HG02870 (cell line): Measurements from ENCODE around the gene NSUN5.
"Not testable (repeated sequence)": the region's sequence is repeated elsewhere in the genome, so short reads cannot be mapped to it uniquely, and the experiment has no call there.

ENCODE experiments used
- ATAC-seq: cut with Tn5 transposase; IDR thresholded peaks from one replicate; pipeline ENCODE4 v1.9.1; 2021; ENCODE audit warnings: mild to moderate bottlenecking, moderate library complexity; ENCODE audit not compliant: unreplicated experiment

The NSUN5 gene

DNA sequence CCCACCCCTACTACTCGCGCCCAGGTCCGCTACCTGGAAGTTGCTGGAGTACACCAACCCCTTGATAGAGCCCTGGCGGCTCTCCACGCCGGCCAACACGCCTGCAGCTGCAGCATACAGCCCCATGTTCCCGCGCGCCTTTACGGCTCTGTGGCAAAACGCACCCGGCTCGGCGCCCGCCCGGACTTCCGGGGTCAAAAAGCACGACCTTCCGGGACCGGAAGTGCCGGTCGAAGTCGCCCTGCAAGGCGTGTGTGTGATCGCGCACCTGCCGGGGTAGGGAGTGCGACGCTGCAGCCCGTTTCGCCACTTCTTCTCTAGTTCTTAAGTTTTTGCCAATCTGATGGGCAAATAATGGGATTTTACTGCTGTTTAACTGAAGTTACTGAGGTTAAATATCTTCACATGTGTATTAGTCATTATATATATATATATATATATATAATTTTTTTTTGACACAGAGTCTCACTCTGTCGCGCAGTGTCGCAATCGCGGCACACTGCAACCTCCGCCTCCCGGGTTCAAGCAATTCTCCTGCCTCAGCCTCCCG, at the start of gene NSUN5:
NSUN5 (minus strand) TSS at position 162 of the 550 bp plus-strand sequence; CDS start at position 126, 36 bp downstream.
- ATAC-seq = peak; percentile 86

DNA sequence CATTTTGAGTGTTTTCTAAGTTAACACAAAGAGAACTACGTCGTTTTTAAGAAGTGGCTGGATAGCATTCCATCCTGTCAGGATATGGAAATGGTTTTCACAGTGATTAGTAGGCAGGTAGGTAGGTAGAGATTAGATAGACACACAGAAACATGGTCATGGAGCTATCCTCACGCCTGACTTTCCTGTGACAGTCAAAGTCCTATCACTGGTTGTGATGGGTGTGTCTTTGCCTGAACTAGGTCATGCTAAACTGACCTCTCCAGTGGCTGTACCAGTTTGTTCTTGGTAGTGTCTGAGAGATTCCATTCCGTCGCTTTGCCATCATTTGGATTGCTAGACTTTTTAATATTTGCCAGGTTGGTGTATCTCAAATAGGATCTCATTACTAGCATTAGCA, 47.5 kb upstream of the NSUN5 start:
- no peak for ATAC-seq

DNA sequence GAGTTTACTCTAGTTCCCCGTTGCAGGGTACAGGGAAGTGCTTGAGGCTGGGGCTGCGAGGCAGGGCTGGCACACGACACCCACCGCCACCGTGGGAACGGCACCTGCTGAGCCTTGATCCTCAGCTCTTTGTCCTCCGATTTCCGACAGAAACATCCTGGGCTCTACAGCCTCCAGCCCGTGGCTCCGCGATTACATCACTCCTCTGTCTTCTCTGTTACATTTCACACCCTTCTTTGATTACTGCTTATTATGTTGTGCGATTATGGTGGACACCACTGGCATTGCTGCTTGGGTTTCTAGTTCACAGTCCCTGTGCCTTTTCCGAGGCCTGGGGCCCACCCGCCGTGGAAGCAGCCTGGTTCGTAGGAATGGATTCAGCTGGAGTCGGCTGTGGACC, 46.2 kb upstream of the NSUN5 start:
- ATAC-seq = no peak

DNA sequence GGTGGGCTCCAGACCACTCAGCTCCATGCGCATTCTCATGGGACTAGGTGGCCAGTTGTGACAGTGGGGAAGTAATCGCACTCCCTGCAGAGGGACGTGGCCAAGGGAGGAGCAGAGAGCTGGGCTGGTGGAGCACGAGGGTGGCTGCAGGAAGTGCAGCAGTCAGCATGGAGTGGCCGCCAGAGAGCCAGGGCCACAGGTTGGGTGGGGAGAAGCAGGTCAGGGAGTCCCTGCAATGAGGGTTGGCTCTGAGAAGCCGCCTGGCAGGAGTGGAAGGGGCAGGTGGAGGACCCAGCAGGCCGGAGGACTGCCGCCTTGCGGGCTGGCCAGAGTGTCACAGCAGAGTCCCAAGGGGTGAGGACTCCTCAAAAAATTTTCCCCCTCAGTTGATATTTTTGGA, 45.6 kb upstream of the NSUN5 start:
- no peak for ATAC-seq

DNA sequence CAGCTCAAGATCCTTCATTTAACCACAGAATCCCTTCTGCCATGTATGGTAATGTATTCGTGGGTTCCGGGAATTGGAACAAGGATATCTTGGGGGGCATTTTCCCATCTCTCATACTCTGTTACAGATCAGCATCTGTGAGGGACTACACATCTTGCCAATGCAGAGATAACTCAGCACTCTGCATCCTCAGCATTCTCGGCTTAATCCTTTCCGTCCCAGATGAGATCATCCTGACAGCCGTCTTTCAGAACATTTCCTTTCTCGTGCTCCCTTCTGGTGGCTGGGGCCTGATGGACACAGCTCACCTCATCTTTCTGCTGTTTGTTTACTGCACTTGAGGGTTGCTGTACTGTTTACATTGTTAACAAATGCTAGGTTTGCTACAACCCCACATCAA, 44.6 kb upstream of the NSUN5 start:
- ATAC-seq = no peak

DNA sequence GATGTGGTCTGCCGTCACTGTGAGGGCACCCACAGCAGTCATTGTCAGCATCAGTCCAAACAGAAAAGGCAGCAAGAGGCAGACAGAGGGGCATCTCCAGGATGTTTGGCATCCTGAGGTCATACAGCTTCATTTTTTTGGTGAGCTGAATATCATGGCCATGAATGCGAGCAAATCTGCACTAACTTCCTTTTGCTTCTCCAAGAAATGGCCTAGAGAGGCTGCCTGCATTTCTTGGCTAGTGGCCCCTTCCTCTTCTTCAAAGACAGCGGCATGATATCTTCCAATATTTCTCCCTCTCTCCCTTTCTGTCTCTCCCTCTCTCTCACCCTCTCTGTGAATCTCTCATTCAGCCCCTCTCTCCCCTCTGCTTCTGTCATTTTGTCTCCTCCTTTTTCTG, 44.2 kb upstream of the NSUN5 start:
- ATAC-seq = no peak

DNA sequence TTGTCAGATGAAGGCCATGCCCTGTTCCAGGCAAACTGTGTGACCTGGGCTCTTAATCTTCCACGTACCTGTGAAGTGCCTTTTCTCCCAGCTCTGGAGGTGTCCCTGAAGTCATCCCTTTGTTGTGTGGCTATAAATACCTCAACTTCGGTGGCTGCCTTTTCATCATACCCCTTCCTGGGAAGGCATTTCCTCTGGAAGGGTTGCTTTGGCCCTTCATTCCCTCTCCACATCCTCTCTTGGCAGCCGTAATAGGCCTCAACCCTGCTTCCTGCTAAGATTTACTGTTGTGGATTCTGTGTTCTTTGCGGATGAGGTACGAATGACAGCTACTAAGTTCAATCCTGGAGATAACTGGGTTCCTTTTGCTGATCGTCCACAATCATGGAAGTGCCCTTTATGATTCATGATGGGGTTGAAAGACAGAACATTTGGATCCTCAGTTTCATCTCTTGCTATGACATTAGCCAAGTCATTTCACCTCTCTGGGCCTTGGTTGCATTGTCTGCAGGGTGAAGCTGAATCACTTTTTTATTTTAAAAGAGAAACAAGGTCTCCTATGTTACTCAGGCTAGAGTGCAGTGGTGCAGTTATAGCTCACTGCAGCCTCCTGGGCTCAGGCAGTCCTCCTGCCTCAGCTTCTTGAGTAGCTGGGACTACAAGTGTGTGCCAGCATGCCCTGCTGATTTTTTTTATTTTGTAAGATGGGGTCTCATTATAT, 43.0 kb upstream of the NSUN5 start:
- ATAC-seq = no peak

DNA sequence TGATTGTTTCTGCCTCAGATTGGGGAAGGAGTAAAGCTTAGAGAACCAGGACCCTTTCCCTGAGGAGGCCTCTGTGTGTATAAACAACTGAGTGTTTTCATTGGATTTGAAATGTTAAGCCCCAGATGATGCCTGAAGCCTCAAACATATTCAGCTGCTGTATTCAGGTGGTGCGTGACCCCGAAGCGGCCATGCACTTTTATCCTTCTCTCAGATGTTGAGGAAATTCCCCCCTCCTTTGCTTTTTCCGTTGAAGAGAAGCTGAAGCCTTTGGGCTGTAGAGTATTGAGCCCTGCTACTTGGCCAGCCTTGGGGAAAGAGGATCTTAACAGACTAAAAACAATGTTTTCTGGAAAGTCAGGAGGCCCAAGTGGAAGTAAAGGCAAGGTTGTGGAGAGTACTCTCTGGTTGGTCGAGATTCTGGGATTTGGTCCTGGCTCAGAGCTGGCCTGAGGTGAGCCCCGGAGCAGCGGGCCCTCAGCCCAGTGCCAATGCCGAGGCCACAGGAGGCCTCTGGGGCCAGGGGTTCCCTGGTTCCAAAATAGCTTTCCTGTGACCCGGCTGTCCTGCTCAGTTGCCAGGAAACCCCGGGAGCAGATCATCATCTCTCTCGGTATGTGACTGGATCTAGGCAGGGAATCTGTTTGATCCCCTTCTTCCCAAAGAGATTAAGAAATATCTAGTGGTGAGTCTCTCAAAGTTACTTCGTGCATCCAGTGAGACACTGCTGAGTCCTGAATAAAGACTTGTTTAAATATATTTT, 41.9 kb upstream of the NSUN5 start:
- no peak for ATAC-seq

DNA sequence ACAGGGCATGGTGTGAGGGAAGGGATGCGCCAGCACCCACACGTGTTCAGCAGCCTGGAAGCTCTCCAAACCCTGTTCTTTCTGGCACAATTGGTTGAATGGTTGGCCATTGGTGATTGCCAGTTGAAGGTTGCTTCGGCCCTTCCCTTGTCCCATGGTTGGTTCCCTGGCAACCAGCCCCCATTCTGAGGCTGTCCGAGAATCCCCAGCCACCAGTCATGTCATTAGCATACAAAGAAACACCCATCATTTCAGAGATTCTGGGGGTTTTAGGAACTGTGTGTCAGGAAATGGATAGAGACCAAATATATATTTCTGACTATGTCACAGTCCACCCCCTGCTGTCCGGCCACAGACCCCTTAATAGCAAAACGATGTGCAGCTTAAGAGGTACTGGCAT, 41.1 kb upstream of the NSUN5 start:
- ATAC-seq = no peak

DNA sequence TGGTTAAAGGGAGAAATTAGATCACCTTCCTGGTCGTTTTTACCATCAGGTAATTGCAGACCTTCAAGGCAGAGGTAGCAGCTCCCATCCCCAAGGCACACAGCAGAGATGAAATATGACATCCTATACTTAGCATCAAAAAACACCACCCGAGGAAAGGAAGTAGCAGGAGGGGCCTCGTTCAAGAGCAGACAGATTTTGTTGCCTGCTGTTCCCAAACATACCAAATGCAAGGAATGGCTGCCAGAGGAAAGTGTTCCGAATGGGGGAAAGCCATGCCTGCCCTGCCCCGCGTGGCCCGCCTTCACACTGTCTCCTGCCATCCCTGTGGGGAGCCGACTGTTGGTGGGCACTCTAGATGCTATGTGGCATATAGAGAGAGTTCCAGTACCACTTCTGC, 37.3 kb upstream of the NSUN5 start:
- ATAC-seq = no peak

DNA sequence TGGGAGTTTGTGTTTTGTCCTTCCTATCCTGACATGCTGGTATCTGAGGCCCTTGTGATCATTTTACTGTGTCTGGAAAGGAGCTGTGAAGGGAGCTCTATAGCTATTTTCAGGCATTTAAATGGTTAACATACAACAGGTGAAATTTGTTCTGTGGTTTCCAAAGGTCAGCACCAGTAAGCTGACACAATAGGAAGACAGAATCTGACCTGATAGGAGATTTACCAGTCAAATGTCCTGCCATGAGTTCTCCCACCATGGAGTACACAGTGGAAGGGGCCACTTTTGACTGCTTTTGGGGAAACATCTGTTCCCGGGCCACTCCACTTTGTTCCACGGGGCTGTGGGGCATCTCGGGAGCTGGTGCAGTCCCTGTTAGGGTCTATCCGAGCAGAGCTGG, 36.9 kb upstream of the NSUN5 start:
- ATAC-seq = no peak

DNA sequence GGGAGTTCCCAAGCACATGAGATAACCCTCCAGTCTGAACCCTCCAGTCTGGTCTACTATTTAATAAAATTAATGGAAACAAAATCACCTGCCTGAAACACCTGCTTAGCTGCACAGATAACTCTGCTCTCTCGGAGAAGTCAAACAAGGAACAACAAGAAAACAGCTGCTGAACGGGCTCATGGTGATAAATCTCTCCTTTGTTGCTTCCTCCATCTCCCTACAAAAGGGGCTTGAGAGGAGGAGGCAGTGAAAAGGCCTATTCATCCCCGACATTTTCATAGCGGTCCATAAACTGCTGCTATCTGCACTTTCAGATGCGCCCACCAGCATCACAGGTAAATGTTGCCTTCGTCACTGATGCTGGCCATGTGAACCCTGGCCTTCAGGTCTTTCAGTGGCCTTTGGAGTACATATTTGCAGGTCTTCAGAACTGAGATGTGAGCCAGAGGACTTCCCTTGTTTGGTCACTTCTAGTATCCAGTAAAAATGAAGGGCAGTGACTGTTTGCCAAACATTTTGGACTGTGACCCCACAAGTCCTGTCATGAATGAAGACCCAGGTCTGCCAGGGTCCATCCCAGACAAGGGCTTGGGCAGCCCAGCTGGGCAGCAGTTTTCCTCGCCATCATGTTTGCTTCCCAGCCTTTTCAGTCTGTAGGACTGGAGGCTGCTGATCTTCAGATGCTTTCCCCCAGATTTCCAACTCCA, 35.2 kb upstream of the NSUN5 start:
- no peak for ATAC-seq

DNA sequence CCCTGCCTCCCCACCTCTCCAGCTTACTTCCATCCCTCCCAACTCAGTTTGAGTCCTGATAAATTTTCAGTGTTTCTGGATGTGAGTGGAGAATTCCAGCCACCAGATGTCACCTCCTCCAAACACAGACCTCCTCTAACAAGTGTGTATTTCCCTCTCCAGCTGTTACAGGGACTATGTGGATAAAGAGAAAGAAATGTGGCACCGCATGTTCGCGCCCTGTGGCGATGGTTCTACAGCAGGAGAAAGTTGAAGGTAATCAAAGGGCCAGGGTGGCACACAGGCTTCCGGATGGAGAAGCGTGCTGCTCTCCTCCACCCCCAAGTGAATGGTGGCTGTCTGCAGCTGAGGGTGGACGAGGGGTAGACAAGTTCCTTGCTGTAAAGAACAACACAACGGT, 34.0 kb upstream of the NSUN5 start:
- no peak for ATAC-seq

DNA sequence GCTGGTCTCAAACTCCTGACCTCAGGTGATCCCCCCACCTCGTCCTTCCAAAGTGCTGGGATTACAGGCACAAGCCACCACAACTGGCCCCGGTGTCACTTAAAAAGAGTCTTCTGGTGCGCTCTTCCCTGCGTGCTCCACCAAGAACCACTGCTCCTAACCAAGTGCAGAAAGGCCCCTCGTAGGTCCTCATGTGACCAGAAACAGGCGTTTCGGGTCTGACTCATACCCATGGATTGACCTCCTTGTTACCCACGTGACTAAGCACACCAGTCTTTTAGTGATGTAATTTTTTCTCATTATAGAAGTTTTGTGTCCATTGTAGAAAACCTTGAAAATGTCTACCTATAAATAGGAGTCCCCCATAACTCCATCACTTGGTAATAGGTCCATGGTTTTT, 33.3 kb upstream of the NSUN5 start:
- no peak for ATAC-seq

DNA sequence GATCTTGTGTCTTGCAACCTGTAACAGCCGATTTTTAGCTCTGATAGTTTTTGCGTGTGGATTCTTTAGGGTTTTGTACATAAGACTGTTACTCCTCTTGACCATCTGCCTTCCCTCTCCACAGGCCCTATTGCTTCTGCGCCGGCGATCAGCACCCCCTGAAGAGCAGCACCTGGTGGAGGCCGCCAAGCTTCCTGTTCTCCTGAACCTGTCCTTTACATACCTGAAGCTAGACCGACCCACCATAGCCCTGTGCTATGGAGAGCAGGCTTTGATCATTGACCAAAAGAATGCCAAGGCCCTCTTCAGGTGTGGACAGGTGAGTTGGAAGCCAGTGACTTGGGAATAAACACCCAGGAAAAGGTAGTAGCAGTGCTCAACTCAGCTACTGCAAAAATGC, 31.9 kb upstream of the NSUN5 start:
- no peak for ATAC-seq

DNA sequence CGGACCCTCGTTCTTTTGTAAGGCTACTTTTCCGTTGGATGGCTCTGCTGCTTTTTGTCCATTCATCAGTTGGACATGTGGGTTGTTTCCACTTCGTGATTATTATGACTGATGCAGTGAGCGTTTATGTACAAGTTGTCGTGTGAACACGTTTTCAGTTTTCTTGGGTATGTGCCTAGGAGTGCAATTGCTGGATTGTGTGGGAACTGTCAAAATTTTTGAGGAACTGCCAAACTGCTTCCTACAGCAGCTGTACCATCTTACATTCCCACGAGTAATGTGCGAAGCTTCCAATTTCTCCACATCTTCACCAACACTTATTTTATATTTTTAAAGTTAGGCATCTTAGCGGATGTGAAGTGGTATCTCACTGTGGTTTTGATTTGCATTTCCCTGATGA, 29.7 kb upstream of the NSUN5 start:
- no peak for ATAC-seq

DNA sequence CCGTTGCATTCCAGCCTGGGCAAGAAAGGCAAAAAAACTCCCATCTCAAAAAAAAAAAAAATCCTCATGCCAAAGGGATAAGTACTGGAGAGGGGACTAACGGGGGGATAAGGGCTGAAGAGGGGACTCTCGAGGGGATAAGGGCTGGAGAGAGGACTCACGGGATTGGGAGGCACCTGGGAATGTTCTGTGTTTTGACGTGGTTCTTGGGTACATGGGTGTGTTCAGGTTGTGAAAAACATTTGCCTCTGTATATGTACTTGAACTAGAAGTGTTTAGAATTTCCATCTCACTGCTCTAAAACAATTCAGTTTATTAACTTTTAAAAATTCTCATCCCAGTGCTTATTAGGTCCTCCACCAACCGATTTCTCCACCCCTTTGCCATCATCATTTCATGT, 23.8 kb upstream of the NSUN5 start:
- no peak for ATAC-seq

DNA sequence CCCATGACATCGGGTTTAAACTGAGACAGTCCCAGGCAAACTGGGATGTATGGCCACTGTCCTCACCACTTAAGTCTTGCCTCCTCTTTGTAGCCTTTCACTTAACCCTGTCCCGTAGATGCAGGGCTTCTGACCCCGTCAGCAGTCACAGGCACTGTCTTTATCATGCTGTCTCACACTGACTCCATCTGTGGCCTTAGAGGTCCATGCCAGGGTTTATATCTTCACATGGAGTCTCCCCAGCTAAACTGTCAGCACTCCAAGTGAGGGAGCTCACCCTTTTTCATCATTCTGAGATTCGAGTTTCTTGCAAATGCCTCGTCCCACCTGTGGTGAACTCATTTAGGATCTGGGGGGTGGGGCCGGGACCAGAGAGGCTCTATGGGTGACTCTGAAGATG, 22.1 kb upstream of the NSUN5 start:
- no peak for ATAC-seq

DNA sequence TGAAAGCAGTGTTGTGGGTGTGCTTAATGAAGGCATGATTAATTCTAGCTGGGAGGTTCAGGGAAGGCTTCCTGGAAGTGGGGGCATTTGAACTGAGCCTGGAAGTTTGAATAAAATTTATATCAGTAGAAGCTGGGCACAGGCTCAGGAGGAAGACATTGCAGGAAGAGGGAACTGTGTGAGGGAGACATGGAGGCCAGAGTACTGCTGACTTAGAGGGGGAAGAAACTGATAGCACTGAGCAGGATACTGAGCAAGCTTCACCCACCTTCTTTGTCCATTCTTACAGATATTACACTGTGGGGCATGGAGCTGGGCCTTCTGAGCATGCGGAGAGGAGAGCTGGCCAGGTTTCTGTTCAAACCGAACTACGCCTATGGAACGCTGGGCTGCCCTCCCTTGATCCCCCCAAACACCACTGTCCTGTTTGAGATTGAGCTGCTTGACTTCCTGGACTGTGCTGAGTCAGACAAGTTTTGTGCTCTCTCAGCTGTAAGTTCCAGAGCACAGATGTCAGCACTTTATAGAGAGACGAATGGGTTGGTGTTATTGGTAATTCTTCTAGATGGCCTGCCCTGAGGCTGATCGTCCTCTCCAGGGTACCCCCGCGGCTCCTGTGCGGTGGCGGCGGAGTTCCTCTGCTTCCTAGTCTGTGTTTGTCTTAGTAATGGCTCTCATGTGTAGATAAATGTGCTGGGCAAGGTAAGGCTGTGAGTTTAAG, 21.4 kb upstream of the NSUN5 start:
- ATAC-seq = no peak

DNA sequence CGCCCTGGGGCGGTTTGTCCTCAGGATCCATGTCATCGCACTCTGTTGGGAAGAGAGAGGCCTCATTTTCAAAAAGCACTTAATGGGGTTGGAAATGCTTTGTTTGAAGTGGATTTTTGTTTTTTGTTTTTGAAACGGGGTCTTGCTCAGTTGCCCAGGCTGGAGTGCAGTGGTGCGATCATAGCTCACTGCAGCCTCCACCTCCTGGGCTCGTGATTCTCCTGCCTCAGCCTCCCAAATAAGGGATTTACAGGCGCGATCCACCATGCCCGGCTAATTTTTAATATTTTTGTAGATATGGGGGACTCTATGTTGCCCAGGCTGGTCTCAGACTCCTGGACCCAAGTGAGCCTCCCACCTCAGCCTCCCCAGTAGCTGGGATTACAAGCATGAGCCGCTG, 20.1 kb upstream of the NSUN5 start:
- ATAC-seq = no peak

DNA sequence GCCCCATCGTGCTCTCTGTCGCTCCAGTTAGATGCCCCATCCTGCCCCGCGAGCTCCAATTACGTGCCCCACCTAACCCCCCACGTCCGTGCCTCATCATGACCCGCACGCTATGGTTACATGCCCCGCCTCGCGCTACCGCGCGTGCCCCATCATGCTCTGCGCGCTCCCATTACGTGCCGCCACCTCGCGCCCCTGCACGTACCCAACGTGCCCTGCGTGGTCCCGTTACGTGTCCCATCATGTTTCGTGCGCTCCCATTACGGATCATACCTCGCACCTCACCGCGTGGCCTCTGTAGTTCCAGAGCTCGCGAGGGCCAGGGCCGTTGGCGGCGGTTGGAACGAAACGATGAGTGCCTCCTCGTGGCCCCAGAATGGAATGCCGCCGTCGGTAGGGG, 19.3 kb upstream of the NSUN5 start, which contains the start of the genes FKBP6 and TRIM50:
FKBP6 (plus strand) TSS at position 240 of the 400 bp plus-strand sequence. CDS start 268 bp downstream, outside the sequence.
TRIM50 (minus strand) TSS at position 161 of the 400 bp plus-strand sequence. CDS start 3,295 bp downstream, outside the sequence.
- not testable (repeated sequence) for ATAC-seq
